CD14-positive monocyte (primary cell): ENCODE data around the gene MIDN. TPM values are rescaled to one million over a fixed set of nuclear protein-coding genes. Genes with fewer than 3 reads are reported as not detected.

Experiments used
- DNase-seq, 3 donors: peaks; one replicate each; pipeline ENCODE4 v3.0.0-alpha.2; 2011 to 2022
- H2AFZ ChIP-seq: 2 replicates; pipeline ENCODE4 v1.6.0; 2012; ENCODE audit warnings: mild to moderate bottlenecking, low read depth, low read length, inconsistent platforms; ENCODE audit not compliant: insufficient read depth, poor library complexity, severe bottlenecking
- H3K27ac ChIP-seq, 2 donors: 1 replicate in 1 of 2; 2 replicates in 1 of 2; pipeline ENCODE4 v1.5.1; 2012 to 2013; ENCODE audit warnings: low read length in 2 of 2, control low read depth in 1 of 2, inconsistent platforms in 1 of 2, low read depth in 1 of 2, mild to moderate bottlenecking in 1 of 2
- H3K27me3 ChIP-seq, 2 donors: one replicate each; pipeline versions ENCODE4 v1.6.0 to v1.6.1; 2011 to 2013; ENCODE audit warnings: low read length in 2 of 2; ENCODE audit not compliant: control insufficient read depth in 2 of 2, insufficient read depth in 2 of 2
- H3K36me3 ChIP-seq, 2 donors: replicated peaks in 1 of 2; 1 replicate in 1 of 2; 2 replicates in 1 of 2; pipeline versions ENCODE4 v1.5.1 to v1.6.1; 2012 to 2013; ENCODE audit warnings: low read length in 2 of 2, control low read depth in 1 of 2, inconsistent platforms in 1 of 2, mild to moderate bottlenecking in 1 of 2; ENCODE audit not compliant: insufficient read depth in 2 of 2, control insufficient read depth in 1 of 2
- H3K4me1 ChIP-seq, 2 donors: 1 replicate in 1 of 2; 2 replicates in 1 of 2; pipeline versions ENCODE4 v1.5.1 to v1.6.1; 2012 to 2013; ENCODE audit warnings: low read length in 2 of 2, control low read depth in 1 of 2, inconsistent platforms in 1 of 2, mild to moderate bottlenecking in 1 of 2, moderate library complexity in 1 of 2; ENCODE audit not compliant: insufficient read depth in 2 of 2, control insufficient read depth in 1 of 2
- H3K4me2 ChIP-seq: replicated peaks from 2 replicates; pipeline ENCODE3; 2012; ENCODE audit warnings: low read length, moderate library complexity, mild to moderate bottlenecking; ENCODE audit not compliant: poor library complexity, severe bottlenecking; ENCODE audit errors: extremely low read depth
- H3K4me3 ChIP-seq, 3 experiments: fragments of 200-600 bp in 1 of 3; sonication (generic) in 1 of 3; replicated peaks in 1 of 3; 1 replicate in 2 of 3; 2 replicates in 1 of 3; pipeline ENCODE4 v1.5.1; 2011 to 2013; ENCODE audit warnings: low read length in 3 of 3, mild to moderate bottlenecking in 3 of 3, control low read depth in 2 of 3, low read depth in 2 of 3, inconsistent platforms in 1 of 3, moderate library complexity in 1 of 3
- H3K79me2 ChIP-seq: 2 replicates; pipeline ENCODE4 v1.6.0; 2012; ENCODE audit warnings: mild to moderate bottlenecking, control low read depth, inconsistent platforms, low read length, moderate library complexity; ENCODE audit not compliant: insufficient read depth
- H3K9ac ChIP-seq: 2 replicates; pipeline ENCODE4 v1.6.0; 2017; ENCODE audit warnings: low read length, mild to moderate bottlenecking; ENCODE audit not compliant: insufficient read depth, poor library complexity, severe bottlenecking
- H3K9me3 ChIP-seq, 2 donors: replicated peaks in 1 of 2; 1 replicate in 1 of 2; 2 replicates in 1 of 2; pipeline versions ENCODE4 v1.5.1 to v1.6.1; 2012 to 2013; ENCODE audit warnings: low read length in 2 of 2, control low read depth in 1 of 2; ENCODE audit not compliant: control insufficient read depth in 1 of 2, insufficient read depth in 1 of 2
- H4K20me1 ChIP-seq: 2 replicates; pipeline ENCODE4 v1.6.0; 2012; ENCODE audit warnings: mild to moderate bottlenecking, low read length, control low read depth, moderate library complexity; ENCODE audit not compliant: insufficient read depth
- H3K27ac Mint-ChIP-seq, 7 donors: one replicate each; pipeline ENCODE4 v1.8.0; 2020; ENCODE audit warnings: mild to moderate bottlenecking in 7 of 7, mixed read lengths in 7 of 7, moderate library complexity in 6 of 7, inconsistent platforms in 2 of 7
- H3K27me3 Mint-ChIP-seq, 3 donors: one replicate each; pipeline ENCODE4 v1.8.0; 2021 to 2022; ENCODE audit warnings: low read depth in 3 of 3, mild to moderate bottlenecking in 3 of 3, mixed read lengths in 3 of 3, moderate library complexity in 3 of 3, inconsistent platforms in 1 of 3
- H3K36me3 Mint-ChIP-seq, 2 donors: one replicate each; pipeline ENCODE4 v1.8.0; 2020; ENCODE audit warnings: mixed read lengths in 2 of 2, inconsistent platforms in 1 of 2, mild to moderate bottlenecking in 1 of 2
- H3K4me1 Mint-ChIP-seq: one replicate; pipeline ENCODE4 v1.8.0; 2020; ENCODE audit warnings: mild to moderate bottlenecking, mixed read lengths
- H3K4me3 Mint-ChIP-seq, 2 donors: one replicate each; pipeline ENCODE4 v1.8.0; 2020; ENCODE audit warnings: mild to moderate bottlenecking in 2 of 2, mixed read lengths in 2 of 2, moderate library complexity in 1 of 2
- H3K9me3 Mint-ChIP-seq, 7 donors: one replicate each; pipeline ENCODE4 v1.8.0; 2020 to 2022; ENCODE audit warnings: mixed read lengths in 7 of 7, mild to moderate bottlenecking in 6 of 7, moderate library complexity in 6 of 7, inconsistent platforms in 2 of 7
- CTCF ChIP-seq: fragments of 200-600 bp; IDR thresholded peaks from one replicate; pipeline ENCODE4 v1.8.0; 2022; ENCODE audit warnings: antibody characterized with exemption, mild to moderate bottlenecking
- WGBS: methylation state at CpG from one replicate; pipeline ENCODE4 v1.1.5; 2013; ENCODE audit warnings: missing lambda C conversion rate; ENCODE audit not compliant: insufficient coverage; 5-methylcytosine and 5-hydroxymethylcytosine counted together
- intact Hi-C, 2 donors: fragments of 100-400 bp; cut with micrococcal nuclease; formaldehyde crosslinking; loops; one replicate each; pipeline versions ENCODE4 v1.15.0 to v1.15.1; 2023
- polyA plus RNA-seq, 3 donors: library from polyadenylated mRNA; depleted of rRNA in 1 of 3; unstranded in 2 of 3; stranded (reverse) in 1 of 3; fragments of 300-500 nt in 2 of 3; fragments of >200 nt in 1 of 3; fragmentation: Illumina TruSeq in 2 of 3; gene quantifications; 1 replicate in 2 of 3; 2 replicates in 1 of 3; pipeline ENCODE4 v1.2.3, GENCODE V29; 2012 to 2021

The MIDN gene
- polyA plus RNA-seq, 3 donors = 5.6 to 301 (median 11.0) TPM

GRCh38 chr19:1222394-1222793 lies 26.0 kb upstream of the MIDN start:
- no peak overlapping the region for H2AFZ ChIP-seq
- no peaks in the 10 kb centered on the region for H3K9me3 ChIP-seq
- H3K36me3 ChIP-seq = peaks cover 53 to 73% of the 10 kb centered on the region in 2 donors
- no peak overlapping the region for H3K4me3 ChIP-seq
- H3K4me1 ChIP-seq = no peaks in the 10 kb centered on the region
- no peak overlapping the region for H3K4me2 ChIP-seq
- peaks cover 0 to 2% (median 0%) of the 10 kb centered on the region in 3 donors for H3K27me3 Mint-ChIP-seq
- H3K27ac Mint-ChIP-seq = peak overlapping the region in 2 of 7 donors; percentile 33 to 76
- peaks cover 16 to 43% of the 10 kb centered on the region in 2 donors for H3K36me3 Mint-ChIP-seq
- peaks cover 87% of the 10 kb centered on the region for H4K20me1 ChIP-seq
- no peak overlapping the region for H3K27ac ChIP-seq
- no peak for TF ChIP-seq CTCF
- no peaks in the 10 kb centered on the region for H3K27me3 ChIP-seq
- no peak overlapping the region for H3K4me3 Mint-ChIP-seq
- intact Hi-C loops = no loop called here
- peaks cover 0 to 4% (median 0%) of the 10 kb centered on the region in 7 donors for H3K9me3 Mint-ChIP-seq
- H3K4me1 Mint-ChIP-seq = no peaks in the 10 kb centered on the region
- 97% methylated on average over 14 of the region's 14 CpGs for WGBS
- DNase-seq = no peak
- H3K79me2 ChIP-seq = peaks cover 18% of the 10 kb centered on the region
- H3K9ac ChIP-seq = no peak overlapping the region

GRCh38 chr19:1223018-1223855 lies 25.1 kb upstream of the MIDN start:
- no peaks in the 10 kb centered on the region for H3K27me3 ChIP-seq
- H3K36me3 ChIP-seq = peaks cover 53 to 80% of the 10 kb centered on the region in 2 donors
- H3K9ac ChIP-seq = no peak overlapping the region
- H4K20me1 ChIP-seq = peaks cover 79% of the 10 kb centered on the region
- H2AFZ ChIP-seq = no peak overlapping the region
- no peak overlapping the region for H3K4me3 ChIP-seq
- no peaks in the 10 kb centered on the region for H3K9me3 ChIP-seq
- no peak overlapping the region for H3K27ac ChIP-seq
- TF ChIP-seq CTCF = peak; percentile 56
- H3K36me3 Mint-ChIP-seq = peaks cover 17 to 40% of the 10 kb centered on the region in 2 donors
- no peaks in the 10 kb centered on the region for H3K4me1 Mint-ChIP-seq
- peak overlapping the region in 2 of 7 donors; percentile 33 to 35 for H3K27ac Mint-ChIP-seq
- no peaks in the 10 kb centered on the region for H3K4me1 ChIP-seq
- 93% methylated on average over 39 of the region's 48 CpGs for WGBS
- H3K79me2 ChIP-seq = peaks cover 9% of the 10 kb centered on the region
- DNase-seq = no peak
- H3K4me2 ChIP-seq = no peak overlapping the region
- peaks cover 0 to 2% (median 0%) of the 10 kb centered on the region in 3 donors for H3K27me3 Mint-ChIP-seq
- H3K4me3 Mint-ChIP-seq = no peak overlapping the region
- peaks cover 0 to 9% (median 2%) of the 10 kb centered on the region in 7 donors for H3K9me3 Mint-ChIP-seq
- intact Hi-C loops = no loop called here
